Tibial nerve (tissue), 3 donors: Measurements from ENCODE around the gene DPRX.

Experiments used
- CTCF ChIP-seq, 5 experiments: fragments of 200-600 bp in 3 of 5; fragments of 450-650 bp in 2 of 5; sonication (generic) in 3 of 5; IDR thresholded peaks; one replicate each; pipeline ENCODE4 v1.5.1; 2016 to 2019; ENCODE audit warnings: antibody characterized with exemption in 5 of 5, mild to moderate bottlenecking in 3 of 5, moderate library complexity in 2 of 5
- POLR2A ChIP-seq, 2 donors: fragments of 450-650 bp; IDR thresholded peaks; one replicate each; pipeline ENCODE4 v1.6.1; 2017; ENCODE audit warnings: antibody characterized with exemption in 2 of 2, mild to moderate bottlenecking in 2 of 2, moderate library complexity in 2 of 2

DNA sequence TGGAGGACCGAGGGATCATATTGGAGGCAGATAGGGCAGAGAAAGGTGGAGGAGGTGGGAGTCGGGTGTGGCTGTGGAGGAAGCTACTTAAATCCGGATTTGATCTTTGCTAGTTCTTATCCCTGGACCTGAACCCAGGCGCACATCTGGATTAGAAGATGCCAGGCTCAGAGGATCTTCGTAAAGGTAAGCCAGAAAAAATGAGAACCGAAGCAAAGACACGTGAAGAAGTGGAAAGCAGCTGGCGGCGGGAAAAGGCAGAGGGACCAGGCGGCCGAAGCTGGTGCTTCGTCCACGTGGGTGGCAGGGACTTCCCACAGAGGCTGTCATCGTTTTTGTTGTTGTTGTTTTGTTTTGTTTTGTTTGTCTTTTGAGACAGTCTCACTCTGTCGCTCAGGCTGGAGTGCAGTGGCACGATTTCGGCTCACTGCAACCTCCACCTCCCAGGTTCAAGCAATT is at the start of gene DPRX:
- TF ChIP-seq CTCF (IDR thresholded peaks at IDR 0.05) (no peak), POLR2A (IDR thresholded peaks at IDR 0.05) (no peak)
